ENCODE results near the gene PODXL2. TPM values are rescaled to one million over a fixed set of nuclear protein-coding genes. Genes with fewer than 3 reads are reported as not detected.

PODXL2 gene
- total RNA-seq, 1 donor = 0.86 TPM

Small RNA genes lying within 50 kb of the gene (small RNA-seq; reads per million reads assigned to genes)
- 1.2 reads per million, percentile 24 among the genes with 10 or more reads in this experiment for gene MIR7976

Other genes with a start within 250 kb of the PODXL2 start
- 26.4 and 40.6 TPM in 2 replicates for gene TPRA1, start 38.5 kb upstream of the PODXL2 start, total RNA-seq
- 39.3 and 45.4 TPM in 2 replicates for gene MCM2, start 30.8 kb upstream of the PODXL2 start, total RNA-seq
- 3.5 and 6.4 TPM in 2 replicates for gene ABTB1, start 43.8 kb downstream of the PODXL2 start, total RNA-seq
- gene MGLL, start 193.3 kb downstream of the PODXL2 start, total RNA-seq = 82.1 and 141 TPM in 2 replicates

Data from fibroblast of villous mesenchyme (primary cell).